Activated T-helper 1 cell treated with anti-CD3 and anti-CD28 coated beads, Interleukin-12 subunit alpha, Interleukin-12 subunit beta, Interleukin-2, Interleukin-4 antibody, amounts not matched to agents 30 ng/mL and 10 ng/mL and 1 ng/mL, durations not matched to agents 14 hours and 24 hours and 36 hours (primary cell): ENCODE results near the gene SHROOM3. TPM values are rescaled to one million over a fixed set of nuclear protein-coding genes. Genes with fewer than 3 reads are reported as not detected.
"Not testable (repeated sequence)": the region's sequence is repeated elsewhere in the genome, so short reads cannot be mapped to it uniquely, and the experiment has no call there.

ENCODE experiments used
- DNase-seq: peaks from one replicate; pipeline ENCODE4 v3.0.0; 2021; ENCODE audit warnings: low spot score
- H3K27ac Mint-ChIP-seq: one replicate; pipeline ENCODE4 v1.8.0; 2021; ENCODE audit warnings: mild to moderate bottlenecking, mixed read lengths
- H3K27me3 Mint-ChIP-seq: one replicate; pipeline ENCODE4 v1.8.0; 2022; ENCODE audit warnings: mild to moderate bottlenecking, moderate library complexity, mixed read lengths; ENCODE audit not compliant: insufficient read depth
- H3K36me3 Mint-ChIP-seq: one replicate; pipeline ENCODE4 v1.8.0; 2021; ENCODE audit warnings: low read depth, mixed read lengths
- H3K4me1 Mint-ChIP-seq: one replicate; pipeline ENCODE4 v1.8.0; 2021; ENCODE audit warnings: low read depth, mixed read lengths
- H3K4me3 Mint-ChIP-seq: one replicate; pipeline ENCODE4 v1.8.0; 2021; ENCODE audit warnings: mild to moderate bottlenecking, moderate library complexity, mixed read lengths
- H3K9me3 Mint-ChIP-seq: one replicate; pipeline ENCODE4 v1.8.0; 2021; ENCODE audit warnings: mixed read lengths
- intact Hi-C: fragments of 100-400 bp; cut with micrococcal nuclease; formaldehyde crosslinking; loops from one replicate; pipeline ENCODE4 v1.15.1; 2024
- total RNA-seq: library from RNA; stranded (reverse); gene quantifications from 2 replicates; pipeline ENCODE4 v1.2.3, GENCODE V29; 2022

The SHROOM3 gene
- total RNA-seq, 1 donor from 2014 or later = 0.05 TPM

- intact Hi-C loops = no loop called here
- Mint-ChIP-seq H3K4me1 (no peaks in the 10 kb centered on the region), H3K27me3 (peaks cover 6% of the 10 kb centered on the region), H3K9me3 (no peaks in the 10 kb centered on the region), H3K4me3 (no peak overlapping the region), H3K36me3 (no peaks in the 10 kb centered on the region), H3K27ac (no peak overlapping the region)
- no peak for DNase-seq
Measured at GRCh38 chr4:76706581-76706980, 271.6 kb downstream of the SHROOM3 start.

- intact Hi-C loops = no loop called here
- peaks cover 5% of the 10 kb centered on the region for H3K4me1 Mint-ChIP-seq
Measured at GRCh38 chr4:76708971-76709771, 274.1 kb downstream of the SHROOM3 start.

GRCh38 chr4:76709772-76710090, 274.7 kb downstream of the SHROOM3 start:
- Mint-ChIP-seq H3K4me1 (peaks cover 7% of the 10 kb centered on the region), H3K9me3 (no peaks in the 10 kb centered on the region), H3K36me3 (no peaks in the 10 kb centered on the region), H3K4me3 (no peak overlapping the region), H3K27me3 (no peaks in the 10 kb centered on the region), H3K27ac (no peak overlapping the region)
- DNase-seq = no peak
- intact Hi-C loops = no loop called here

More at GRCh38 chr4:76708971-76709771, 274.1 kb downstream of the SHROOM3 start:
- DNase-seq = no peak
- Mint-ChIP-seq H3K27me3 (no peaks in the 10 kb centered on the region), H3K9me3 (no peaks in the 10 kb centered on the region), H3K36me3 (no peaks in the 10 kb centered on the region), H3K27ac (no peak overlapping the region), H3K4me3 (no peak overlapping the region)

GRCh38 chr4:76712564-76712963, 277.5 kb downstream of the SHROOM3 start:
- H3K9me3 Mint-ChIP-seq = no peaks in the 10 kb centered on the region
- no peaks in the 10 kb centered on the region for H3K36me3 Mint-ChIP-seq
- no peak for DNase-seq
- H3K4me3 Mint-ChIP-seq = no peak overlapping the region
- peaks cover 3% of the 10 kb centered on the region for H3K27me3 Mint-ChIP-seq
- peaks cover 7% of the 10 kb centered on the region for H3K4me1 Mint-ChIP-seq
- intact Hi-C loops = no loop called here
- H3K27ac Mint-ChIP-seq = no peak overlapping the region

- no peak overlapping the region for H3K4me3 Mint-ChIP-seq
- intact Hi-C loops = no loop called here
- H3K36me3 Mint-ChIP-seq = no peaks in the 10 kb centered on the region
- peaks cover 7% of the 10 kb centered on the region for H3K4me1 Mint-ChIP-seq
- DNase-seq = no peak
- no peak overlapping the region for H3K27ac Mint-ChIP-seq
- peaks cover 6% of the 10 kb centered on the region for H3K27me3 Mint-ChIP-seq
- no peaks in the 10 kb centered on the region for H3K9me3 Mint-ChIP-seq
Measured at GRCh38 chr4:76714226-76714625, 279.2 kb downstream of the SHROOM3 start.

- H3K9me3 Mint-ChIP-seq = no peaks in the 10 kb centered on the region
- H3K4me3 Mint-ChIP-seq = no peak overlapping the region
- intact Hi-C loops = no loop called here
- H3K27me3 Mint-ChIP-seq = peaks cover 10% of the 10 kb centered on the region
- H3K4me1 Mint-ChIP-seq = peaks cover 7% of the 10 kb centered on the region
- H3K36me3 Mint-ChIP-seq = no peaks in the 10 kb centered on the region
- H3K27ac Mint-ChIP-seq = no peak overlapping the region
- no peak for DNase-seq
Measured at GRCh38 chr4:76716020-76716419, 281.0 kb downstream of the SHROOM3 start.

GRCh38 chr4:76716658-76717057, 281.6 kb downstream of the SHROOM3 start:
- intact Hi-C loops = no loop called here
- Mint-ChIP-seq H3K4me1 (peaks cover 7% of the 10 kb centered on the region), H3K36me3 (no peaks in the 10 kb centered on the region), H3K4me3 (no peak overlapping the region), H3K9me3 (no peaks in the 10 kb centered on the region), H3K27me3 (peaks cover 10% of the 10 kb centered on the region), H3K27ac (no peak overlapping the region)
- no peak for DNase-seq

- Mint-ChIP-seq H3K9me3 (no peaks in the 10 kb centered on the region), H3K4me1 (peaks cover 7% of the 10 kb centered on the region), H3K36me3 (no peaks in the 10 kb centered on the region), H3K27me3 (peaks cover 10% of the 10 kb centered on the region), H3K27ac (no peak overlapping the region), H3K4me3 (no peak overlapping the region)
- no peak for DNase-seq
- intact Hi-C loops = no loop called here
Measured at GRCh38 chr4:76717431-76717830, 282.4 kb downstream of the SHROOM3 start.

- no peak for DNase-seq
- intact Hi-C loops = no loop called here
- Mint-ChIP-seq H3K4me3 (no peak overlapping the region), H3K27ac (no peak overlapping the region), H3K36me3 (no peaks in the 10 kb centered on the region), H3K27me3 (peaks cover 10% of the 10 kb centered on the region), H3K9me3 (no peaks in the 10 kb centered on the region), H3K4me1 (peaks cover 7% of the 10 kb centered on the region)
Measured at GRCh38 chr4:76718021-76718420, 283.0 kb downstream of the SHROOM3 start.

- Mint-ChIP-seq H3K9me3 (no peaks in the 10 kb centered on the region), H3K4me3 (no peak overlapping the region), H3K36me3 (no peaks in the 10 kb centered on the region), H3K4me1 (peaks cover 6% of the 10 kb centered on the region), H3K27me3 (peaks cover 10% of the 10 kb centered on the region), H3K27ac (no peak overlapping the region)
- no peak for DNase-seq
- intact Hi-C loops = no loop called here
Measured at GRCh38 chr4:76718831-76719230, 283.8 kb downstream of the SHROOM3 start.

GRCh38 chr4:76720121-76720520, 285.1 kb downstream of the SHROOM3 start:
- no peak for DNase-seq
- Mint-ChIP-seq H3K9me3 (no peaks in the 10 kb centered on the region), H3K27ac (no peak overlapping the region), H3K4me3 (no peak overlapping the region), H3K36me3 (no peaks in the 10 kb centered on the region), H3K4me1 (no peaks in the 10 kb centered on the region), H3K27me3 (peaks cover 10% of the 10 kb centered on the region)
- intact Hi-C loops = no loop called here

GRCh38 chr4:76722146-76722545, 287.1 kb downstream of the SHROOM3 start:
- intact Hi-C loops, H3K27me3 Mint-ChIP-seq, H3K27ac Mint-ChIP-seq, H3K9me3 Mint-ChIP-seq, H3K4me3 Mint-ChIP-seq, DNase-seq, H3K36me3 Mint-ChIP-seq, H3K4me1 Mint-ChIP-seq: not testable (repeated sequence)

GRCh38 chr4:76722838-76723237, 287.8 kb downstream of the SHROOM3 start:
- no peak overlapping the region for H3K4me3 Mint-ChIP-seq
- DNase-seq = no peak
- no peaks in the 10 kb centered on the region for H3K4me1 Mint-ChIP-seq
- no peaks in the 10 kb centered on the region for H3K9me3 Mint-ChIP-seq
- no peaks in the 10 kb centered on the region for H3K36me3 Mint-ChIP-seq
- peaks cover 6% of the 10 kb centered on the region for H3K27me3 Mint-ChIP-seq
- intact Hi-C loops = no loop called here
- no peak overlapping the region for H3K27ac Mint-ChIP-seq

- no peaks in the 10 kb centered on the region for H3K9me3 Mint-ChIP-seq
- H3K4me3 Mint-ChIP-seq = no peak overlapping the region
- H3K4me1 Mint-ChIP-seq = no peaks in the 10 kb centered on the region
- H3K27ac Mint-ChIP-seq = no peak overlapping the region
- DNase-seq = no peak
- H3K27me3 Mint-ChIP-seq = peaks cover 4% of the 10 kb centered on the region
- H3K36me3 Mint-ChIP-seq = no peaks in the 10 kb centered on the region
- intact Hi-C loops = no loop called here
Measured at GRCh38 chr4:76723373-76723772, 288.3 kb downstream of the SHROOM3 start.
